H9 (cell line): ENCODE measurements around the gene ABHD8. TPM values are rescaled to one million over a fixed set of nuclear protein-coding genes. Genes with fewer than 3 reads are reported as not detected.

Experiments
- DNase-seq: peaks from one replicate; pipeline ENCODE4 v3.0.0-alpha.2; 2017
- H2AFZ ChIP-seq: one replicate; pipeline ENCODE4 v1.6.1; 2013; ENCODE audit warnings: mild to moderate bottlenecking, low read length, control low read depth, moderate library complexity
- H2AK5ac ChIP-seq: 2 replicates; pipeline ENCODE4 v1.6.1; 2013; ENCODE audit warnings: low read length, control low read depth, mixed read lengths; ENCODE audit not compliant: insufficient read length
- H2BK120ac ChIP-seq: one replicate; pipeline ENCODE4 v1.6.1; 2013; ENCODE audit warnings: low read depth, mild to moderate bottlenecking, low read length, control low read depth, inconsistent platforms; ENCODE audit not compliant: poor library complexity, severe bottlenecking
- H2BK12ac ChIP-seq: 2 replicates; pipeline ENCODE4 v1.6.1; 2013; ENCODE audit warnings: low read length, control low read depth, mixed read lengths, low read depth; ENCODE audit not compliant: insufficient read length
- H2BK15ac ChIP-seq: 2 replicates; pipeline ENCODE4 v1.6.1; 2013; ENCODE audit warnings: low read depth, low read length, control low read depth
- H2BK20ac ChIP-seq: one replicate; pipeline ENCODE4 v1.6.1; 2013; ENCODE audit warnings: low read depth, mild to moderate bottlenecking, low read length, control low read depth, inconsistent platforms; ENCODE audit not compliant: poor library complexity, severe bottlenecking
- H2BK5ac ChIP-seq: 2 replicates; pipeline ENCODE4 v1.6.1; 2013; ENCODE audit warnings: low read length, control low read depth, mixed read lengths; ENCODE audit not compliant: insufficient read length
- H3K14ac ChIP-seq: 2 replicates; pipeline ENCODE4 v1.6.1; 2013; ENCODE audit warnings: low read length, control low read depth; ENCODE audit not compliant: insufficient read depth
- H3K18ac ChIP-seq: 2 replicates; pipeline ENCODE4 v1.6.1; 2013; ENCODE audit warnings: low read depth, mild to moderate bottlenecking, mixed read lengths, low read length, control low read depth; ENCODE audit not compliant: insufficient read length
- H3K23ac ChIP-seq: 2 replicates; pipeline ENCODE4 v1.6.1; 2013; ENCODE audit warnings: low read length, control low read depth, mixed read lengths, low read depth; ENCODE audit not compliant: insufficient read length
- H3K23me2 ChIP-seq: 2 replicates; pipeline ENCODE4 v1.6.1; 2013; ENCODE audit warnings: low read depth, mild to moderate bottlenecking, mixed read lengths, low read length, control low read depth; ENCODE audit not compliant: insufficient read length, poor library complexity, severe bottlenecking
- H3K27ac ChIP-seq: 2 replicates; pipeline ENCODE4 v1.5.1; 2013; ENCODE audit warnings: low read length, control low read depth, mixed read lengths, low read depth; ENCODE audit not compliant: insufficient read length
- H3K27me3 ChIP-seq: 2 replicates; pipeline ENCODE4 v1.6.1; 2013; ENCODE audit warnings: low read length, control low read depth, inconsistent platforms; ENCODE audit not compliant: insufficient read depth
- H3K4ac ChIP-seq: 2 replicates; pipeline ENCODE4 v1.6.1; 2013; ENCODE audit warnings: low read depth, mild to moderate bottlenecking, control low read depth, inconsistent platforms, low read length, moderate library complexity
- H3K4me1 ChIP-seq: 2 replicates; pipeline ENCODE4 v1.6.1; 2013; ENCODE audit warnings: low read length, control low read depth, inconsistent platforms; ENCODE audit not compliant: insufficient read depth
- H3K4me2 ChIP-seq: 2 replicates; pipeline ENCODE4 v1.6.1; 2013; ENCODE audit warnings: low read length, control low read depth, mixed read lengths; ENCODE audit not compliant: insufficient read length, insufficient read depth
- H3K56ac ChIP-seq: 2 replicates; pipeline ENCODE4 v1.6.1; 2013; ENCODE audit warnings: low read depth, mild to moderate bottlenecking, mixed read lengths, low read length, control low read depth; ENCODE audit not compliant: insufficient read length
- H3K79me1 ChIP-seq: 2 replicates; pipeline ENCODE4 v1.6.1; 2013; ENCODE audit warnings: low read depth, mild to moderate bottlenecking, moderate library complexity, low read length, control low read depth, inconsistent platforms; ENCODE audit not compliant: insufficient read depth, poor library complexity, severe bottlenecking
- H3K79me2 ChIP-seq: 2 replicates; pipeline ENCODE4 v1.6.1; 2013; ENCODE audit warnings: low read length, control low read depth, inconsistent platforms; ENCODE audit not compliant: insufficient read depth
- H3K9ac ChIP-seq: 2 replicates; pipeline ENCODE4 v1.6.1; 2013; ENCODE audit warnings: low read length, control low read depth, mixed read lengths; ENCODE audit not compliant: insufficient read length; ENCODE audit errors: extremely low read depth
- H3K9me3 ChIP-seq: one replicate; pipeline ENCODE4 v1.6.1; 2013; ENCODE audit warnings: low read depth, low read length, inconsistent platforms; ENCODE audit not compliant: control insufficient read depth
- H3T11ph ChIP-seq: one replicate; pipeline ENCODE4 v1.6.1; 2013; ENCODE audit warnings: mild to moderate bottlenecking, low read length, control low read depth, inconsistent platforms
- H4K20me1 ChIP-seq: one replicate; pipeline ENCODE4 v1.6.1; 2013; ENCODE audit not compliant: control insufficient read depth, insufficient read length, insufficient read depth
- H4K5ac ChIP-seq: 2 replicates; pipeline ENCODE4 v1.6.1; 2013; ENCODE audit warnings: low read depth, mild to moderate bottlenecking, mixed read lengths, low read length, control low read depth; ENCODE audit not compliant: insufficient read length
- H4K8ac ChIP-seq: replicated peaks from 2 replicates; pipeline ENCODE4 v1.6.1; 2013; ENCODE audit warnings: low read length, control low read depth, mixed read lengths, low read depth; ENCODE audit not compliant: insufficient read length
- H4K91ac ChIP-seq: 2 replicates; pipeline ENCODE4 v1.6.1; 2013; ENCODE audit warnings: low read depth, mild to moderate bottlenecking, moderate library complexity, mixed read lengths, low read length, control low read depth; ENCODE audit not compliant: insufficient read length
- H3K27ac Mint-ChIP-seq, 3 experiments: 2 replicates in 2 of 3; 3 replicates in 1 of 3; pipeline ENCODE4 v1.8.0; 2020 to 2021; ENCODE audit warnings: mixed read lengths in 3 of 3, mild to moderate bottlenecking in 1 of 3, moderate library complexity in 1 of 3
- H3K27me3 Mint-ChIP-seq: 2 replicates; pipeline ENCODE4 v1.8.0; 2021; ENCODE audit warnings: low read depth, mild to moderate bottlenecking, moderate library complexity, mixed read lengths
- H3K36me3 Mint-ChIP-seq, 3 experiments: 2 replicates in 2 of 3; 3 replicates in 1 of 3; pipeline ENCODE4 v1.8.0; 2020 to 2021; ENCODE audit warnings: low read depth in 3 of 3, mixed read lengths in 3 of 3; ENCODE audit not compliant: insufficient read depth in 1 of 3
- H3K4me1 Mint-ChIP-seq, 2 experiments: 2 replicates each; pipeline ENCODE4 v1.8.0; 2020; ENCODE audit warnings: mixed read lengths in 2 of 2
- H3K4me3 Mint-ChIP-seq, 2 experiments: 2 replicates in 1 of 2; 3 replicates in 1 of 2; pipeline ENCODE4 v1.8.0; 2020 to 2021; ENCODE audit warnings: mild to moderate bottlenecking in 2 of 2, mixed read lengths in 2 of 2, moderate library complexity in 1 of 2
- H3K9me3 Mint-ChIP-seq, 2 experiments: 2 replicates in 1 of 2; 3 replicates in 1 of 2; pipeline ENCODE4 v1.8.0; 2020; ENCODE audit warnings: mild to moderate bottlenecking in 2 of 2, mixed read lengths in 2 of 2, moderate library complexity in 1 of 2
- WGBS: extraction: QIAGEN DNeasy Blood & Tissue Kit; methylation state at CpG from one replicate; pipeline ENCODE4 v1.1.7; 2013; ENCODE audit warnings: missing lambda C conversion rate, low lambda C conversion rate, mixed read lengths; ENCODE audit not compliant: insufficient read length; ENCODE audit errors: extremely low coverage; 5-methylcytosine and 5-hydroxymethylcytosine counted together
- total RNA-seq: library from RNA; stranded (reverse); gene quantifications from 2 replicates; pipeline ENCODE4 v1.2.1, GENCODE V29; 2021
- TF ChIP-seq, protein P1 (sequence below): fragments of 200-600 bp; sonication (generic); conservative IDR thresholded peaks from 3 replicates; pipeline ENCODE4 v1.8.0; 2021; ENCODE audit warnings: antibody characterized with exemption, mild to moderate bottlenecking

The ABHD8 gene
- total RNA-seq, 1 experiment from 2014 or later, result 11.7 TPM

DNA sequence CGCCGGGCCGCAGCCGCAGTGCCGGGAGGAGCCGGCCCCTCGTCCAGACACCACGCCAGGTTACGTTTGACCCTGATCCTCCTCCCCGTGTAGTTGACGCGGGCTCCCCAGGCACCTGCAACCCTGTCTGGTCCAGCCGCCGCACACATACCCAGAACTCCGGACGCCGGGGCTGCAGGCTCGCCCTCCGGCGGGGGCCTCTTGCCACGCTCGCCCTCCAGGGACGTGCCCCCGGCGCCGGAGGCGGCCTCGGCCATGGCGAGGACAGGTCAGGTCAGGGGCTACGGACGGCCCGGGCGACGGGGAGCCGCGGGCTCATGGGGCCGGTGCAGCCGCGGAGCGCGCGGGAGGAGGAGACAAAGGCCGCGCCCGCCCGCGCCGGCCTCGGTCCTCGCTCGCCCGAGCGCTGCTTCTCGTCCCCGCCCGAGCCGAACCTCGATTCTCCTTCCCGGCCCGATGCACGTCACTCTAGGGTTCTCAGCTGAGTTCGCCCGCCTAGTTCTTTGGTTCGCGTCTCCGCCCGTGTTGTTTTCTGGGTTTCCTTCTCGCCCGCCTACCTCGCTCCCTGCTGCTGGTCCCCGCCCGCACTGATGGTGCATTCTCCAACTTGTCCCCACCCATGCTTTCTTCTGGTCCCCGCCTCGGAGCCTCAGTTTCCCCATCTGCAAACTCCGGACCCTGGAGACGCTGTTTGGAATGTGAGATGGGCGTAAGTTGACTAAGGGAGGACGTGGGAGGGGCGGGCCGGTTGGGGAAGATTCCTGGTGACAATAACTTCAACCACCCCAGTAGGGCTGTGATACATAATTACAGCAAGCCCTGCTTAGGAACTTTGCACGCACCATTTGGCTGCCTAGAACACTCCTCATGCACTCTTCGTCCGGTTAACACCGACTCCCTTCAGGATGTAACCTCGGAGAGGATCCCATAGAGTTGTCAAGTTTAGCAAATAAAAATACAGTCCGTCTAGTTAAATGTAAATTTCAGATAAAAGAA, 31.5 kb upstream of the ABHD8 start, which contains the start of gene ANO8:
Gene ANO8, minus strand, starts transcription at position 442 of the 996 bp plus-strand sequence. Its CDS starts 185 bp downstream, at position 257.
- DNase-seq, result peak; percentile 97
- H2AFZ ChIP-seq, result no peak within 1 kb of the TSS
- no peak within 1 kb of the TSS for H3K23ac ChIP-seq
- H2BK15ac ChIP-seq, result no peak within 1 kb of the TSS
- TF ChIP-seq, protein P1, sequence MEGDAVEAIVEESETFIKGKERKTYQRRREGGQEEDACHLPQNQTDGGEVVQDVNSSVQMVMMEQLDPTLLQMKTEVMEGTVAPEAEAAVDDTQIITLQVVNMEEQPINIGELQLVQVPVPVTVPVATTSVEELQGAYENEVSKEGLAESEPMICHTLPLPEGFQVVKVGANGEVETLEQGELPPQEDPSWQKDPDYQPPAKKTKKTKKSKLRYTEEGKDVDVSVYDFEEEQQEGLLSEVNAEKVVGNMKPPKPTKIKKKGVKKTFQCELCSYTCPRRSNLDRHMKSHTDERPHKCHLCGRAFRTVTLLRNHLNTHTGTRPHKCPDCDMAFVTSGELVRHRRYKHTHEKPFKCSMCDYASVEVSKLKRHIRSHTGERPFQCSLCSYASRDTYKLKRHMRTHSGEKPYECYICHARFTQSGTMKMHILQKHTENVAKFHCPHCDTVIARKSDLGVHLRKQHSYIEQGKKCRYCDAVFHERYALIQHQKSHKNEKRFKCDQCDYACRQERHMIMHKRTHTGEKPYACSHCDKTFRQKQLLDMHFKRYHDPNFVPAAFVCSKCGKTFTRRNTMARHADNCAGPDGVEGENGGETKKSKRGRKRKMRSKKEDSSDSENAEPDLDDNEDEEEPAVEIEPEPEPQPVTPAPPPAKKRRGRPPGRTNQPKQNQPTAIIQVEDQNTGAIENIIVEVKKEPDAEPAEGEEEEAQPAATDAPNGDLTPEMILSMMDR, result no peak
- no peak within 1 kb of the TSS for H3K4ac ChIP-seq
- Mint-ChIP-seq H3K4me1 (peaks cover 17 to 43% of the 10 kb centered on the region in 2 experiments), H3K9me3 (no peaks in the 10 kb centered on the region; a peak in 1 of 5 replicates), H3K27ac (peak within 1 kb of the TSS; percentile 48 to 77 (median 49); a peak in 4 of 7 replicates), H3K27me3 (peaks cover 5% of the 10 kb centered on the region), H3K4me3 (peak within 1 kb of the TSS; percentile 67 to 87), H3K36me3 (peaks cover 11 to 34% (median 31%) of the 10 kb centered on the region in 3 experiments)
- H3K27ac ChIP-seq, result no peak within 1 kb of the TSS
- H4K8ac ChIP-seq, result no peak within 1 kb of the TSS
- no peak within 1 kb of the TSS for H3T11ph ChIP-seq
- peak within 1 kb of the TSS; percentile 40 for H3K9ac ChIP-seq
- H3K9me3 ChIP-seq, result no peaks in the 10 kb centered on the region
- H2BK120ac ChIP-seq, result no peak within 1 kb of the TSS
- H4K5ac ChIP-seq, result no peak within 1 kb of the TSS
- peak within 1 kb of the TSS; percentile 74 for H3K4me2 ChIP-seq
- no peak within 1 kb of the TSS for H4K91ac ChIP-seq
- H3K23me2 ChIP-seq, result peaks cover 21% of the 10 kb centered on the region
- H2BK12ac ChIP-seq, result no peak within 1 kb of the TSS
- H2AK5ac ChIP-seq, result no peak within 1 kb of the TSS
- no peak within 1 kb of the TSS for H2BK20ac ChIP-seq
- H3K27me3 ChIP-seq, result no peaks in the 10 kb centered on the region
- no peaks in the 10 kb centered on the region for H4K20me1 ChIP-seq
- no peak within 1 kb of the TSS for H3K56ac ChIP-seq
- H3K14ac ChIP-seq, result peak within 1 kb of the TSS; percentile 72
- H3K79me1 ChIP-seq, result no peaks in the 10 kb centered on the region
- no peaks in the 10 kb centered on the region for H3K79me2 ChIP-seq
- no peak within 1 kb of the TSS for H2BK5ac ChIP-seq
- H3K18ac ChIP-seq, result peak within 1 kb of the TSS; percentile 56
- peaks cover 2% of the 10 kb centered on the region; the same call in 1 of the 2 replicates for H3K4me1 ChIP-seq
- WGBS, result no CpG with 5 or more reads among the region's 86 CpGs
